ENCODE results near the gene ECHS1.

DNA sequence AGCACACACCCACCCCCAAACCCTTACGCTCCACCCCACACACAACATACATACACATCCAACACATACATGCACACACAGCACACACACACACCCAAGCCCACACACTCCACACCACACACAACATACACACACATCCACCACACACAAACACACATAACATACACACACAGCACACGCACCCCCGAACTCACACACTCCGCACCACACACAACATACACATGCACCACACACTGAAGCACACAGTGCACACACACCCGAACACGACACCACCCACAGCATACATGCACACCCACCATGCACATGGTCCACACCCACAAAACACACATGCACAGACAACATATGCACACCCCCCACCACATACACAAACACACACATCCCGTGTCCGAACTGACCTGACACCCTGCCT is 24.0 kb downstream of the ECHS1 start:
- TF ChIP-seq, protein P1, sequence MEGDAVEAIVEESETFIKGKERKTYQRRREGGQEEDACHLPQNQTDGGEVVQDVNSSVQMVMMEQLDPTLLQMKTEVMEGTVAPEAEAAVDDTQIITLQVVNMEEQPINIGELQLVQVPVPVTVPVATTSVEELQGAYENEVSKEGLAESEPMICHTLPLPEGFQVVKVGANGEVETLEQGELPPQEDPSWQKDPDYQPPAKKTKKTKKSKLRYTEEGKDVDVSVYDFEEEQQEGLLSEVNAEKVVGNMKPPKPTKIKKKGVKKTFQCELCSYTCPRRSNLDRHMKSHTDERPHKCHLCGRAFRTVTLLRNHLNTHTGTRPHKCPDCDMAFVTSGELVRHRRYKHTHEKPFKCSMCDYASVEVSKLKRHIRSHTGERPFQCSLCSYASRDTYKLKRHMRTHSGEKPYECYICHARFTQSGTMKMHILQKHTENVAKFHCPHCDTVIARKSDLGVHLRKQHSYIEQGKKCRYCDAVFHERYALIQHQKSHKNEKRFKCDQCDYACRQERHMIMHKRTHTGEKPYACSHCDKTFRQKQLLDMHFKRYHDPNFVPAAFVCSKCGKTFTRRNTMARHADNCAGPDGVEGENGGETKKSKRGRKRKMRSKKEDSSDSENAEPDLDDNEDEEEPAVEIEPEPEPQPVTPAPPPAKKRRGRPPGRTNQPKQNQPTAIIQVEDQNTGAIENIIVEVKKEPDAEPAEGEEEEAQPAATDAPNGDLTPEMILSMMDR (IDR thresholded peaks at IDR 0.05), result no peak
- TF ChIP-seq POLR2A (IDR thresholded peaks at IDR 0.05), result no peak

All from suprapubic skin (tissue), 3 donors.